HG03097 (cell line): ENCODE measurements around the gene HIP1.
"Not testable (repeated sequence)": the region's sequence is repeated elsewhere in the genome, so short reads cannot be mapped to it uniquely, and the experiment has no call there.

ENCODE experiments used
- ATAC-seq: cut with Tn5 transposase; IDR thresholded peaks from one replicate; pipeline ENCODE4 v1.9.1; 2021; ENCODE audit not compliant: unreplicated experiment, low FRiP score

Gene HIP1

DNA sequence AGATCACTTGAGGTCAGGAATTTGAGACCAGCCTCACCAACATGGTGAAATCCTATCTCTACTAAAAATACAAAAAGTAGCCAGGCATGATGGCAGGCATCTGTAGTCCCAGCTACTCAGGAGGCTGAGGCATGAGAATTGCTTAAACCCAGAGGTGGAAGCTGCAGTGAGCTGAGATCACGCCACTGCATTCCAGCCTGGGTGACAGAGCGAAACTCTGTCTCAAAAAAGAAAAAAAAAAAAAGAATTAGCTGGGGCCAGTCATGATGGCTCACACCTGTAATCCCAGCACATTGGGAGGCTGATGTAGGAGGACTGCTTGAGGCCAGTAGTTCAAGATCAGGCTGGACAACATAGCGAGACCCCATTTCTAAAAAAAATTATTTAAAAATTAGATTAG, 21.0 kb downstream of the HIP1 start:
- ATAC-seq: not testable (repeated sequence)

DNA sequence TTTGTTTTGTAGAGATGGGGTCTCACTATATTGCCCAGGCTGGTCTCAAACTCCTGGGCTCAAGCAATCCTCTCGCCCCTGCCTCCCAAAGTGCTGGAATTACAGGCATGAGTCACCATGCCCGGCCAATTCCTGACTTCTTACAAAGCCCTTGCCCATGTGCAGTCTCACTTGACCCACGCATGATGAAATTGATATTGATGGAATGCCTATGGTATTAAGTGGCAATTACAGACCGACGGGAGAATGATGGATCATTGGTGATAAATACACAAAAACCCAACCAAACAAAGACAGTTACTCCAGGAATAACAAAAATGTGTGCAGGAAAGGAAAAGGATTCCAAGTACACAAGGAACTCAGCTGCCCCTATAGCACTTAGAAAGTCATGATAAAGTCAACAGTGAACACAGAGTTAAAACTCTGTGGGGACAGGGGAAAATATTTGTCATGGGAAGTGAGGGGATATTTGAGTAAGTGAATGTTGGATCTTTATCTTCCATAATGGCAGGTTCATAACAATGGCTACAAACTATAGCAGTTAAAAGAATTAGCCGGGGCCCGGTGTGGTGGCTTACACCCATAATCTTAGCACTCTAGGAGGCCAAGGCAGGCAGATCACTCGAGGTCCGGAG, 21.6 kb downstream of the HIP1 start:
- no peak for ATAC-seq

DNA sequence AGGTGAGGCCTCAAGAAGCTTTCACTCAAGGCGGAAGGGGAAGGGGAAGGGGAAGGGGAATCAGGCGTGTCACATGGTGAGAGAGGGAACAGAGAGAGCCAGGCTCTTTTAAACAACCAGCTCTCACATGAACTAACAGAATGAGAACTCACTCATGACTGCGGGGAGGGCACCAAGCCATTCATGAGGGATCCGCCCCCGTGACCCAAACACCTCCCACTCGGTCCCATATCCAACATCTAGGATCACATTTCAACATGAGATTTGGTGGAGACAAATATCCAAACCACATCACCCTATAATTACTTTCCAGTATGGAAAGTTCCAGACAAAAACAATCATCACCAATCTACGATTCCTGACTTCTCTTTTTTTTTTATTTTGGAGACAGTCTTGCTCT, 22.9 kb downstream of the HIP1 start:
- no peak for ATAC-seq

DNA sequence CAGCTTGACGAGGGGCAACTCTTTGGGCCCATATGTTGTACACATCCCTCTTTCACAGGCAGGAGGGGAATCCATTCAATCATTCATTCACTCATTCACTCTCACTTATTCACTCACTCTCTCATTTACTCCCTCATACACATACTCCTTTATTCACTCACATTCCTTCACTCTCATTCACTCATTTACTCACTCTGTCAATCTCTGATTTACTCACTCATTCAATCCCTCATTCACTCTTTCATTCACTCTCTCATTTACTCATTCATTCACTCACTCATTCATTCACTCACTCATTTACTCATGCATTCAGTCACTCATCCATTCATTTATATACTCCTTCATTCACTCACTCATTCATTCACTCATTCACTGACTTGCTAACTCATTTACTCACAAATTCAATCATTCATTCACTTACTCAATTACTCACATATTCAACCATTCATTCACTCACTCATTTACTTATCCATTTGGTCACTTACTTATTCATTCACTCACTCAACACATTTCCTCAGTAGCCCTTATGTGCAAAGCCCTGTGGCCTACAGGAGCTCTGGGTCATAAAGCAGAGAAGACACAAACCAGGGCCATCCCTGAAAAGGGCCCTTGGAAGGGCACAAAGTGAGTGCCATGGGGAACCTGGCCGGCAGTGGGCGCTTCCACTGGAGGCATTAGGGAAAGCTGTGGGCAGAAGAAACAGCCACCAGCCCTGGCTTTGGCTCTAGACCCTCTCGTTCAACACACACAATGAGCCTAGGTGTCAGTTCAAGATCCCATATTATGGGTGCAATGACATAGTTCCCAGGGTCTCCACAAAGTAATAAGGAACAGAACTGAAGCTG, 26.0 kb downstream of the HIP1 start:
- no peak for ATAC-seq

DNA sequence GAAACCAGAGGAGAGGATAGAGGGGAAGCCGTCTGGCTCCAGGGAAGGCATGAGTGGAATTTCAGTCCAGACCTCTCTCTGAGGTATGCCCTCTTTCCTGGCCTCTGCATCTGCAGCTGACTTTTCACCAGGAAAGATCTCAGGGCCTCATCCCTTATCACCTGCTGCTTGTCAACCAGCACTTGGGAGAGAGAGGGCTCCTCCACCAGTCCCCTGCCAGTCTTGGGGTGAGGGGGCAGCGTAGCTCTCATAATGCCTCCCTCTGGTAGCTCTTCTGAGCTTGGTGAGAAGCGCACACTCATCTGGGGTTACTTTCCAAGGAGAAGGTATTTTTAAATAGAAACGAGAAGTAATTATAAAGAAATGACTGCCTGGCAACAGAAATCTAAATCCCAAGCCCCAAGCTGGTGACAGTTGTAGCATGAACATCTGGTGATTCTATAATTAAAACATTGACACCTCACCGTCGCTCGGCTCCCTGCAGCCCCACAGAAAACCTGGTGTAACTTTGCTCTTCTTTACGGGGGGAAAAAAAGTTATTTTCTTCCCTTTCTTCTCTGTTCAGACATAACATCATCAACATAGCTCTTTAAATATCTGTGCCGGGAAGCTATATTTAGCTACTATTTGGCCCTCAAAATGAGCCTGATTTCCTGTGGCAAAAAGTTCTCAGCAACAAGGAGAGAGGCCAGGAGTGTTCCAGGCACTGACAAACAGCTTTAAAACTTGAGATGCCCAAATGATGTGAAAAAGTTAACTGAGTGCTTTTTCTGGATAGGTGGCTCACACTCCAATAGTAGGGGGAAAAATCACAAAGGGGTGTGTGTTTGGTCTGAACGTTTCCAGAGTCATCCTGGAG, 26.9 kb downstream of the HIP1 start:
- no peak for ATAC-seq

DNA sequence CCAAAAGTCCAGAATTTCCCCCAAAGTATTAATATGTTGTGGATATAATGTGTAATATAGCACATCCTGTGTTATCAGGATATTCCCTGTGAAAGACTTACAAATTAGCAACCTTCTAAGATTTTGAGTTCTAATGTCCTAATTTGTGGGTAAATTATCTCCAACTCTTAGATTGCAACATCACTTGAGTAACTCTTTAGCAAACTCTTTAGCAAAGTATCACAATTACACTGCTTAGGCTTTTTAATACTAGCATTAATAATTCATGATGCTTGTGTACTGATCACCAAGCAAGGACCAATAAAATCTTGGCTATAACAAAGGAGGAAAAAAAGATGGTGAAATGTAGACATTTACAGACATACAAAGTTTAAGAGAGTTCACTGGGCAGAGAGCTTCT, 27.7 kb downstream of the HIP1 start:
- ATAC-seq: no peak

DNA sequence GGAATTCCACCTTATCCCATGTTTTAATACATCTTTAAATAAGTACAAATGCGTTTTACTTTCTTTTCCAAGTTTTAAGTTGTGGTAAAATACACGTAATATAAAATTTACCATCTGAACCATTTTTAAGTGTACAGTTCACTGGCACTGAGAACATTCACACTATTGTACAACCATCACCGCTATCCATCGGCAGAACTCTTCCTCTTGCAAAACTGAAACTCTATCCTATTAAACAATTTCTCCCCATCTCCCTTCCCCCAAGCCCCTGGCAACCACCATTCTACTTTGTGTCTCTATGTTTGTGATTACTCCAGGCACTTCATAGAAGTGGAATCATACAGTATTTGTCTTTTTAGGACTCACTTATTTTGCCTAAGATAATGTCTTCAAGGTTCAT, 33.8 kb downstream of the HIP1 start:
- ATAC-seq: no peak

DNA sequence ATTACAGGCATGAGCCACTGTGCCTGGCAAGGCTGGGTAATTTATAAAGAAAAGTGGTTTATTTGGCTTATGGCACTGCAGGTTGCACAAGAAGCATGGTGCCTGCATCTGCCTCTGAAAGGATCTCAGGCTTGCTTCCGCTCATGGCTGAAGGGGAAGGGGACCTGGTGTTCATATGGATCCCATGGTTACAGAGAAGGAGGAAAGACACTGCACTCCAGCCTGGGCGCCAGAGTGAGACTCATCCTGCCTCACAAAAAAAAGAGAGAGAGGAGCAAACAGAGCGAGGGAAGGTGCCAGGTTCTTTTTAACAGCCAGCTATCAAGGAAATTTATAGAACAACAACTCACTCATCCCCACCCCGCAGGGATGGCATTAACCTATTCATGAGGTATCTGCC, 36.2 kb downstream of the HIP1 start:
- no peak for ATAC-seq

DNA sequence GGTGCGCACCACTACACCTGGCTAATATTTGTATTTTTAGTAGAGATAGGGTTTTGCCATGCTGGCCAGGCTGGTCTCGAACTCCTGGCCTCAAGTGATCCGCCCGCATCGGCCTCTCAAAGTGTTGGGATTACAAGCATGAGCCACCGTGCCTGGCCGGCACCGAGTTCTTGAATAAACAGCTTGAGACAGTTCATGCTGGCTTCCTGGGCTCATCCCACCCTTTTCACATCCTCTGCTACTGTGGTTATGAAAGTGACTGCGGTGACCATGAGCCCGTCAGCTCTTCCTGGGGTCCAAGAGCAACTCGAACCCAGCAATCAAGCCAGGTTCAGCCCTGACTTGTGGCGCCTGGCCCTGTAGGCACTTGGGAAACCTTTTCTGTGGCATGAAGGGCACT, 38.7 kb downstream of the HIP1 start:
- no peak for ATAC-seq

DNA sequence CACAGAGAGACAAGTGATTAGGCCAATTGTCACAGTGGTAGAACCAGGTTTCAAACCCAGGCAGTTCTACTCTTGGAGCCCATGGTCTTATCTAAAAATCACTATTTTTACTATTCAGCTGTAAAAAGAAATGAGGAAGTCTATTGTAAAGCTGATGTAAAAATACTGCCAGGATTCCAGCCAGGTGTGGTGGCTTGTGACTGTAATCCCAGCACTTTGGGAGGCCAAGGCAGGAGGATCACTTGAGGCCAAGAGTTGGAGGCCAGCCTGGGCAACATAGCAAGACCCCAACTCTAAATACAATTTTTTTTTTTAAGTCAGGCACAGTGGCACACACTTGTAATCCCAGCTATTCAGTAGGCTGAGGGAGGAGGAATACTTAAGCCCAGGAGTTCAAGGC, 40.4 kb downstream of the HIP1 start:
- no peak for ATAC-seq

DNA sequence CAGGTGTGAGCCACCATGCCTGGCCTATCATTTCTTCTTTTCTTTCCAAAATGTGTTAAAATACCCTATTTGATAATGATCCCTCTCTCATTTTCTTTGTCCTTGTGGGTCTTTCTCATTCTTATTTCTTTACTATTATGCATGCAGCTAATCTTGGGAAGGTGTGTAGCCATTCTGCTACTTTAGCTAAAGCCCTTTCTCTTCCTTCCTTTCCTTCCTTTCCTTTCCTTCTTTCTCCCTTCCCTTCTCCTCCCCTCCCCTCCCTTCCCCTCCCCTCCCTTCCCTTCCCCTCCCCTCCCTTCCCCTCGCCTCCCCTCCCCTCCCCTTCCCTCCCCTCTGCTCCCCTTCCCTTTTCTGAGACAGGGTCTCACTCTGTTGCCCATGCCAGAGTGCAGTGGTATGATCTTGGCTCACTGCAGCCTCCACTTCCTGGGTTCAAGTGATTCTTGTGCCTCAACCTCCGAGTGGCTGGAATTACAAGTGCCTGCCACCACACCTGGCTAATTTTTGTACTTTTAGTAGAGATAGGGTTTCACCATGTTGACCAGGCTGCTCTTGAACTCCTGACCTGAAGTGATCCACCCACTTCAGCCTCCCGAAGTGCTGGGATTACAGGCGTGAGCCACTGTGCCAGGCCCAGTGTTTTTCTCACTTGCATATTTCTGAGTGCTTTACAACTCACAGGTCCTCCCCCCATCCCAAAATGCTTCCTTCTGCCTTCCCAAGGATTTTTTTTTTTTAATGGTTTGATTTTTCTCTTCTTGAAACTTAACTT, 42.3 kb downstream of the HIP1 start:
- ATAC-seq: no peak

DNA sequence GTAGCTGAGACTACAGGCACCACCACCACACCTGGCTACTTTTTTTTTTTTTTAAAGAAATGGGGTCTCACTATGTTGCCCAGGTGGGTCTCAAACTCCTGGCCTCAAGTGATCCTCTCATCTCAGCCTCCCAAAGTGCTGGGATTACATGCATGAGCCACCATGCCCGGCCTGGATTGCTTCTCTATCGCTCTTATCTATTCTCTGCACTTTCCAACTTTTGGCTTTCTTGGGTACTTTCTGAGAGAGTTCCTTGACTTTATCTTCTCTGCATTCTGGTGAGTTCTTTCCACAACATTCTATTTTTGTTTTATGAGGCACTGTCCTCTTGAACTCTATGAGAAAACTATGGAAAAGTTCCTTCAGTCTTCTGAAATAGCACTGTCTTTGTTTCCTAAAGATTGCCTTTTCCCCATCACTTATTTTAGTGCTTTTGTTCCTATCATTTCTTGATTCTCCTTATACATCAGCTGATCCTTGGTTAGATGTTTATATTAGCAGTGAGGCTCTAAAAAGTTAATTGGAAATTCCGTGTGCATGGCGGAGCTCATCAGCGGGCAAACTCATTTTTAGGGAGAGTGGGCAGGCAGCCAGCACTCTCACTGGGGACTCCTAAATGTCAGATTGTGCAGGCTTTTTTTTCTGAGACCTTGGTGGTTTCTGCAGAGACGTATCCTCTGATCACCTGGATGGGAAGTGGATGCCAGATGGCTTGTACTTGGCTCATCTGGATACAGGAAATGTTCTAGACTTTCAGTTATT, 43.9 kb downstream of the HIP1 start:
- no peak for ATAC-seq

DNA sequence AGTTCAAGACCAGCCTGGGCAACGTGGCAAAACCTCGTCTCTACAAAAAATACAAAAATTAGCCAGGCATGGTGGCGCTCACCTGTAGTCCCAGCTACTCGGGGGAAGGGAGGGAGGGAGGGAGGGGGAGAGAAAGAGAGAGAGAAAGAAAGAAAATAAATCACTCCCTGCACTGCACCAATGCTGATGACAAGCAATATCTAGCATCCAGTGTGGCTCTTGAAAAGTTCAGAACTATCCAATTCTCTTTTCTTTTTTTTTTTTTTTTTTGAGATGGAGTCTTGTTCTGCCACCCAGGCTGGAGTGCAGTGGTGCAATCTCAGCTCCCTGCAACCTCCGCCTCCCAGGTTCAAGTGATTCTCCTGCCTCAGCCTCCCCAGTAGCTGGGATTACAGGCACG, 45.1 kb downstream of the HIP1 start:
- ATAC-seq: not testable (repeated sequence)

DNA sequence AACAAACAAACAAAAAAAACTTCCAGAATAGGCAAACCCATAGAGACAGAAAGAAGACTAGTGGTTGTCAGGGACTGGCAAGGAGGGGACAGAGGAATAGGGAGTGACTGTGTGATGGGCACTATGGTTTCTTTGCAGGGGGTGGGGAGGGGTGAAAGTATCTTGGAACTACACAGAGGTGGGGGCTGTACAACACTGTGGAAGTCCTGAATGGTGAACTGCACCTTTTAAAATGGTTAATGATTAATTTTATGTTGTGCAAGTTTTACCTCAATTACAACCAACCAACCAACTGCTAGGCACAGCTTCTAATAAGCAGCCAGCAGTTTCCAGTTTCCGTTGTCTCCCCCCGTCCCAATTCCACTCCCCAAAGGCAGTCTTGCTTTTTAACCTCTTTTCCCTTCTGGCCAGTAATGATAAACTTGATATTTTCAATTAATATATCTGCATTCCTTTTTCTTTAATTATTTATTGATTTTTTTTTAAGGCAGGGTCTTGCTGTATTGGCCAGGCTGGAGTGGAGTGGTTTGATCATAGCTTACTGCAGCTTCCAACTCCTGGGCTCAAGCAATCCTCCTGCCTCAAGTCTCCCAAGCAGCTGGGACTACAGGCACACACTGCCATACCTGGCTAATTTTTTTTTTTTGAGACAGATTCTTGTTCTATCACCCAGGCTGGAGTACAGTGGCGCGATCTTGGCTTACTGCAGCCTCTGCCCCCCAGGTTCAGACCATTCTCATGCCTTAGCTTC, 46.8 kb downstream of the HIP1 start:
- no peak for ATAC-seq

DNA sequence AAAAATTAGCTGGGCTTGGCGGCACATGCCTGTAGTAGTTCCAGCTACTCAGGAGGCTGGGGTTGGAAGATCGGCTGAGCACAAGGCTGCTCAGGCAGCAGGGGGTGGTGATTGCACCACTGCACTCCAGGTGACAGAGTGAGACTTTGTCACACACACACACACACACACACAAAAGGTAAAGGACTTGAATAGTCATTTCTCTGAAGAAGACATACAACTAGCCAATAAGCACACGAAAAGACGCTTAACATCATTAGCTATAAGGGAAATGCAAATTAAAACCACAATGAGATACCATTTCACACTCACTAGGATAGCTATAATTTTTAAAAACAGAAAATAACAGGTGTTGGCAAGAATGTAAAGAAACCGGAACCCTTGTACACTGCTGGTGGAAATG, 48.6 kb downstream of the HIP1 start:
- no peak for ATAC-seq

DNA sequence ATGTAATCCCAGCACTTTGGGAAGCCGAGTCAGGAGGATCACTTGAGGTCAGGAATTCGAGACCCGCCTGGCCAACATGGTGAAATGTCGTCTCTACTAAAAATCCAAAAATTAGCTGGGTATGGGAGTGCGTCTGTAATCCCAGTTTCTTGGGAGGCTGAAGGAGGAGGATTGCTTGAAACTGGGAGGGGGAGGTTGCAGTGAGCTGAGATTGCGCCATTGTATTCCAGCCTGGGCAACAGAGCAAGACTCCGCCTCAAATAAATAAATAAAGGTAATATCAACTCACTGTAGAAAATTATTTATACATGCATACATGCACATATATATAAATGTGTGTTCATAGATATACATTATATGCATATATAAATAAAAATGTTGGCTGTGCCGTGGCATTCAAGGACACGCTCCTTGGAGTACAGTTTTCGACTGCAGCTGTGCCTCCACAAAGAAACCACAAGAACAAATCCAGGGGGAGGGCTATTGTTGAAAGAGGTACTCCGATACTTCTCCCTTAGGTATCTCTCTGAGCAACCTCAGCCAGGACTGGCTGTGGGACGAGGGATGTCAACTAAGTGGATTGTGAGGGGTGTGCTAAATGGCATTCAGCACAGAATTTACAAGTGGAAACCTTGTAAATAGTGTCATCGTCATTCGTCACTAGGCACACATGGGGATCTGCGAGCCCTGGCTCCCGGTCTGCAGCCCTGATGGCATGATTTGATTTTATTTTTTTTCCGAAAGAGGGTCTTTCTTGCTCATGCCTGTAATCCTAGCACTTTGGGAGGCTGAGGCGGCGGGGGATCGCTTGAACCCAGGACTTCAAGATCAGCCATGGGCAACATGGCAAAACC, 49.3 kb downstream of the HIP1 start:
- no peak for ATAC-seq

DNA sequence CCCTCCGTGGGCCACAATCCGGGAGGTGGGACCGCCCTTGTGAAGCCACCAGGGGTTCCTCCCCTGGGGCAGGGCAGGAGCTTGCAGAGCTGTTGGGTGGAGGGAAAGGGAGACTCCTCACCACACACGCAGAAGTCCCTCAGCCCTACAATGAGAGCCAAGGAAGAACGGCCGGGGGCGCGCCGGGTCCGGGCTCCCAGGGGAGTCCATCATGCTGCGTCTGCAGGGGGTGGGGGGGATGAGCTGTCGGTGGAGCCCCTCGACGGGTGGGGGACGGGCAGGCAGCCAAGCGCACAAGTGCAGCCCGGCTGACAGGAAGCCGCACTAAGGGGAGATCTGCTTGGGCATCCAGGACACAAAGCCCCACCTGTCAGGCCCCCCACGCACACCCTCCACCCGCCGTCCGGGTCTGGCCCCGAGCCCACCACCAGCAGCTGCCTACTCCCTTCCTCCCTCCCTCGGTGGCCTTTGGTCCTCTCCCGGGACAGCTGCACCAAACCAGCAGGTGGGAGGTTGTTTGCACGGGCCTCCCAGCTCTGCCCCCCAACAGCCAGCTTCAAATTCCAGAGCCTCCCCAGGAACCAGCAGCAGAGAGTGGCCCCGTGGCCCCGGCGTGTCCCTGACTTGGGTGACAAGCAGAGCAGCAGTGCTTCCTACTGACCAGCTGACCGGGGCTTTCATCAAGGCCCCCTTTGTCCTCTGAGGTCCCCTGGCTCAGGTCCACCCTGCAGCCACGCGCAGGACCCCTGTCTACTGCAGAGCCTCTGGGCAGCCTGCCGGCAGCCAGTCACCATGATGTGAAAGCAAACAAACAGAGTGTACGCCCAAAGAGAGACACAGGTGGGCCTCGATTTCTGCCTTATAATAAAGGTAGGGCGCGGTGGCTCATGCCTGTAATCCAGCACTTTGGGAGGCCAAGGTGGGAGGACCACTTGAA, 50.3 kb downstream of the HIP1 start:
- no peak for ATAC-seq
